HCT116 (cell line): ENCODE data around the gene TST. TPM values are rescaled to one million over a fixed set of nuclear protein-coding genes. Genes with fewer than 3 reads are reported as not detected.

ENCODE experiments used
- total RNA-seq: library from RNA; stranded (reverse); gene quantifications from one replicate; pipeline ENCODE4 v1.2.1, GENCODE V29; 2021; ENCODE audit not compliant: unreplicated experiment

Gene TST
- total RNA-seq, 1 experiment from 2014 or later = 32.1 TPM

Other genes starting within 250 kb of the TST start
- gene IFT27, start 243.3 kb downstream of the TST start, total RNA-seq = 23.2 TPM
- gene PVALB, start 202.4 kb downstream of the TST start, total RNA-seq = not detected
- 0.37 TPM for gene NCF4, start 158.4 kb downstream of the TST start, total RNA-seq
- 0.10 TPM for gene CSF2RB, start 105.8 kb downstream of the TST start, total RNA-seq
- gene MPST, start 295 bp upstream of the TST start, total RNA-seq = 68.6 TPM
- gene KCTD17, start 32.3 kb upstream of the TST start, total RNA-seq = 23.4 TPM
- gene TMPRSS6, start 90.3 kb upstream of the TST start, total RNA-seq = 0.39 TPM
- gene IL2RB, start 130.5 kb upstream of the TST start, total RNA-seq = 0.30 TPM
- 15.2 TPM for gene C1QTNF6, start 168.8 kb upstream of the TST start, total RNA-seq
- gene SSTR3, start 193.0 kb upstream of the TST start, total RNA-seq = not detected
- gene RAC2, start 224.8 kb upstream of the TST start, total RNA-seq = 62.0 TPM